ENCODE measurements around the gene DEFB129. TPM values are rescaled to one million over a fixed set of nuclear protein-coding genes. Genes with fewer than 3 reads are reported as not detected.

Gene DEFB129
- total and polyA plus RNA-seq, 12 donors: not detected

DNA sequence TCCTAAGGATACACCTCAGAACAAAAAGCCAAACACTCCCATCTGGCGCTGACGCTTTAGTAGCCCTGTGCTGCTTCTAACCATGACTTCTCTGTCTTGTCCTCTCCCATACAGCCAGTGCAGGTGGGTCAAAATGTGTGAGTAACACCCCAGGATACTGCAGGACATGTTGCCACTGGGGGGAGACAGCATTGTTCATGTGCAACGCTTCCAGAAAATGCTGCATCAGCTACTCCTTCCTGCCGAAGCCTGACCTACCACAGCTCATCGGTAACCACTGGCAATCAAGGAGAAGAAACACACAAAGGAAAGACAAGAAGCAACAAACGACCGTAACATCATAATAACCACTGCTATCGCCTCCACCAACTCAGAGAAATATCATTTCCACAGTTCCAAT, 31.9 kb downstream of the DEFB129 start:
- Histone ChIP-seq H3K9me3 (replicated peaks in 1 of 3) (no peaks in the 10 kb centered on the region), H3K4me3 (no peak overlapping the region), H3K27me3 (peaks cover 11% of the 10 kb centered on the region), H3K36me3 (replicated peaks in 1 of 2) (no peaks in the 10 kb centered on the region), H3K27ac (no peak overlapping the region), H3K4me1 (replicated peaks in 1 of 2) (no peaks in the 10 kb centered on the region)
- TF ChIP-seq, protein P1, sequence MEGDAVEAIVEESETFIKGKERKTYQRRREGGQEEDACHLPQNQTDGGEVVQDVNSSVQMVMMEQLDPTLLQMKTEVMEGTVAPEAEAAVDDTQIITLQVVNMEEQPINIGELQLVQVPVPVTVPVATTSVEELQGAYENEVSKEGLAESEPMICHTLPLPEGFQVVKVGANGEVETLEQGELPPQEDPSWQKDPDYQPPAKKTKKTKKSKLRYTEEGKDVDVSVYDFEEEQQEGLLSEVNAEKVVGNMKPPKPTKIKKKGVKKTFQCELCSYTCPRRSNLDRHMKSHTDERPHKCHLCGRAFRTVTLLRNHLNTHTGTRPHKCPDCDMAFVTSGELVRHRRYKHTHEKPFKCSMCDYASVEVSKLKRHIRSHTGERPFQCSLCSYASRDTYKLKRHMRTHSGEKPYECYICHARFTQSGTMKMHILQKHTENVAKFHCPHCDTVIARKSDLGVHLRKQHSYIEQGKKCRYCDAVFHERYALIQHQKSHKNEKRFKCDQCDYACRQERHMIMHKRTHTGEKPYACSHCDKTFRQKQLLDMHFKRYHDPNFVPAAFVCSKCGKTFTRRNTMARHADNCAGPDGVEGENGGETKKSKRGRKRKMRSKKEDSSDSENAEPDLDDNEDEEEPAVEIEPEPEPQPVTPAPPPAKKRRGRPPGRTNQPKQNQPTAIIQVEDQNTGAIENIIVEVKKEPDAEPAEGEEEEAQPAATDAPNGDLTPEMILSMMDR (IDR thresholded peaks at IDR 0.05): no peak
- no peak for TF ChIP-seq POLR2A (IDR thresholded peaks at IDR 0.05)
- DNase-seq: peak in 1 of 7 donors; percentile 21
- WGBS, 4 donors: 39 to 62% (median 50%) methylated on average over 8 of the region's 8 CpGs
- intact Hi-C loops (cut with DNase I): no loop called here

DNA sequence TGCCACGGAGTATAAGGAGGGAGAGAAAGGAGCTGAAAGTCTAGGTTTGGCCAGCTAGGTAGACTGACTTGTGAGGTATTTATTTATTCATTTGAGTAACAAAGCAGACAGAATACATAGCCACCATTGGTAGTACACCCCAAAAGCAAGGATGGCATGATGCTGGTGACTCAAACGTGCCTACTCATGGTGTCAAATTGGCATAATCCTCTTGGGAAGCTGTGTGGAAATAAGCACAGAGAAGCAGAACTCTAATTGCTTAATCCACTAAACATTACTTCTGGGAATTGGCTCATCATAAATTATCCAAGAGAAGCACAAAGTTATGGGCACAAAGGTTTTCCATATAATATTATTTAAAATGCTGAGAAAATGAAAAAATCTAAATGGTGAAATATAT, 32.9 kb downstream of the DEFB129 start:
- Histone ChIP-seq H3K9me3 (replicated peaks in 1 of 3) (no peaks in the 10 kb centered on the region), H3K4me3 (no peak overlapping the region), H3K4me1 (replicated peaks in 1 of 2) (no peaks in the 10 kb centered on the region), H3K27me3 (peaks cover 3% of the 10 kb centered on the region), H3K36me3 (replicated peaks in 1 of 2) (no peaks in the 10 kb centered on the region), H3K27ac (no peak overlapping the region)
- WGBS, 4 donors: 34 to 71% (median 60%) methylated on average over 2 of the region's 2 CpGs
- no peak for DNase-seq
- TF ChIP-seq, protein P1 (IDR thresholded peaks at IDR 0.05): no peak
- TF ChIP-seq POLR2A (IDR thresholded peaks at IDR 0.05): no peak
- intact Hi-C loops (cut with DNase I): no loop called here

DNA sequence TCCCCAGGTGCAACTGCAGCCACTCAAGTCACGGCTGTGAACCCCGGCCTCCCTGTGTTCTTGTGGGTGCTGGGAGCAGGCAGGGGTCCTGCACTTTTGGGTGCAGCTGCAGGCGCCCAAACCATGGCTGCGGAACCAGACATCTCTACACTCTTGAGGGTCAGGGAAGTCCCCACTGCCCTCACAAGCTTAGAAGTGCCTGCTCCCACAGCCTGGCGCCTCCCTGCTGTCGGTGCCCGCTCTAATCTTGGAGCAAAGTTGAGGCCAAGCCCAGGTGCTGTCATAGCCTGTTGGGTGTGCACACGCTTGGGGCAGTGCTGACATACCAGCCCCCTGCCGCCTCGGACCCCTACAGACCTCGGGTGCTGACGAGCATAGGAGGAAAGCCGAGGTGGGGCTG, 36.6 kb downstream of the DEFB129 start:
- no peaks in the 10 kb centered on the region for H3K36me3 ChIP-seq (replicated peaks in 1 of 2)
- no peak for DNase-seq
- 69 to 80% (median 76%) methylated on average over 6 to 13 of the region's 13 CpGs for WGBS, 4 donors
- no peaks in the 10 kb centered on the region for H3K9me3 ChIP-seq (replicated peaks in 1 of 3)
- H3K27me3 ChIP-seq: no peaks in the 10 kb centered on the region
- no peak overlapping the region for H3K4me3 ChIP-seq
- intact Hi-C loops (cut with DNase I): no loop called here
- H3K27ac ChIP-seq: no peak overlapping the region
- TF ChIP-seq, protein P1 (IDR thresholded peaks at IDR 0.05): no peak
- no peak for TF ChIP-seq POLR2A (IDR thresholded peaks at IDR 0.05)
- H3K4me1 ChIP-seq (replicated peaks in 1 of 2): peaks cover 0 to 10% of the 10 kb centered on the region in 2 donors

DNA sequence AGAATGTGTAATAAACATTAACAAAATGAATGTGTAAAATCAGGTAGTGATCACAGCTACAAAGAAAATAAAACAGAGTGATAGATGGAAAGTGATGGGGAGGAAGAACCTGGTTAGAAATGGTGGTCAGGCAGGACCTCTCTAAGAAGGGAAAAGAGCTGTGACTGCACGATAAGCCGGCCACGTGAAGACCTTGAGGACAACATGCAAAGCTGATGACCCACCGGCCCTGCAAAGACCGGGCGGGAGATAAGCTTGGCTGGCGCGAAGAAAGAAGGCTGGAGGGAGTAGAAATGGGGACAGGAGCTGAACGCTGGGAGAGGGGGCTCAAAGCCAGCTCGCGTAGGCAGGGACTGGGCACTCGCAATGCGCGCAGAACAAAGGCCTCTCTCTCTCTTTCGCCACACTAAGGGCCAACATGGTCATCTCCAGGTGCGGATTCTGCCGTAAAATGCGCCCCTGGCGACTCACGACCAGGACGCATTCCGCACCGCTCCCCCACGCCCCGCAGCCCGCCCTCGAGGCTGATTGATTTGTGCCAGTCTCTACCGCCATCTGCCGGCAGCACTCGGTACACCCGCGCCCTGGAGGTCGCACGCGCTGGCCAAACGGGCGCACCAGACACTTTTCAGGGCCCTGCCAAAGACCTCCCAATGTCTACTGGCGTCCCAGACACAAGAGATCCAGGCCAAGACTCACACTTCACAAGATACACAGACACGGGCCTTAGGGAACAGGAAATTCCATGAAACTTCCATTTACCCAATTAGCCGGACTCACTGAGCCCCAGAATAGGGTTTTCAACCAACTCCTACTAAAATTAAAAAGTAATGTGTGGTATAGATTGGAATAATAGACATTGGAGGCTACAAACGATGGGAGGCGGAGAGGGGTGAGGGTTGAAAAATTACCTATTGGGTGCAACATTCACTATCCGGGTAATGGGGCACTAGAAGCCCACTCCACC, 39.8 kb downstream of the DEFB129 start:
- Histone ChIP-seq H3K4me1 (replicated peaks in 1 of 2) (peaks cover 0 to 10% of the 10 kb centered on the region in 2 donors), H3K4me3 (peak overlapping the region in 2 of 4 donors; percentile 28 to 49), H3K36me3 (replicated peaks in 1 of 2) (no peaks in the 10 kb centered on the region), H3K27me3 (no peaks in the 10 kb centered on the region), H3K9me3 (replicated peaks in 1 of 3) (no peaks in the 10 kb centered on the region), H3K27ac (peak overlapping the region in 1 of 5 donors; percentile 42)
- TF ChIP-seq POLR2A (IDR thresholded peaks at IDR 0.05): no peak
- TF ChIP-seq, protein P1 (IDR thresholded peaks at IDR 0.05): peak; percentile 87 to 95 (median 92)
- intact Hi-C loops (cut with DNase I): loop anchor here in 1 of 2 donors (5.0 kb wide), 1 partner anchor 55 kb away; no protein-coding TSS in a partner anchor
- 7 to 11% (median 9%) methylated on average over 23 to 43 of the region's 43 CpGs for WGBS, 4 donors
- peak; percentile 83 to 92 (median 87) for DNase-seq

Data from adrenal gland (tissue), 12 donors.